Mesendoderm (in vitro differentiated cells): ENCODE results near the gene HIPK3.

Experiments used
- DNase-seq: peaks from one replicate; pipeline ENCODE4 v3.0.0; 2013
- H2AK5ac ChIP-seq: 2 replicates; pipeline ENCODE4 v1.6.1; 2013; ENCODE audit warnings: low read length, inconsistent platforms
- H2BK120ac ChIP-seq: 2 replicates; pipeline ENCODE4 v1.6.1; 2013; ENCODE audit warnings: low read depth, mild to moderate bottlenecking, low read length, moderate library complexity, mixed read lengths
- H2BK15ac ChIP-seq: replicated peaks from 2 replicates; pipeline ENCODE4 v1.6.1; 2013; ENCODE audit warnings: low read depth, mild to moderate bottlenecking, moderate library complexity
- H2BK5ac ChIP-seq: 2 replicates; pipeline ENCODE4 v1.6.1; 2013; ENCODE audit warnings: low read length, inconsistent platforms
- H3K18ac ChIP-seq: 2 replicates; pipeline ENCODE4 v1.6.1; 2013; ENCODE audit warnings: mild to moderate bottlenecking, low read length, mixed read lengths
- H3K23ac ChIP-seq: one replicate; pipeline ENCODE4 v1.6.1; 2013; ENCODE audit warnings: low read length
- H3K27ac ChIP-seq: 2 replicates; pipeline ENCODE4 v1.5.1; 2013; ENCODE audit warnings: low read depth, mild to moderate bottlenecking, inconsistent platforms, low read length, moderate library complexity
- H3K27me3 ChIP-seq: 2 replicates; pipeline ENCODE4 v1.6.1; 2013; ENCODE audit warnings: low read length, control low read depth, mild to moderate bottlenecking, inconsistent platforms; ENCODE audit not compliant: insufficient read depth, poor library complexity
- H3K36me3 ChIP-seq: 2 replicates; pipeline ENCODE4 v1.6.1; 2013; ENCODE audit warnings: low read length, inconsistent platforms; ENCODE audit not compliant: control insufficient read depth, insufficient read depth
- H3K4ac ChIP-seq: one replicate; pipeline ENCODE4 v1.6.1; 2013; ENCODE audit warnings: low read depth, mild to moderate bottlenecking, low read length, moderate library complexity
- H3K4me1 ChIP-seq: 2 replicates; pipeline ENCODE4 v1.6.1; 2013; ENCODE audit warnings: low read depth, low read length, inconsistent platforms; ENCODE audit not compliant: control insufficient read depth
- H3K4me2 ChIP-seq: 2 replicates; pipeline ENCODE4 v1.6.1; 2013; ENCODE audit warnings: low read length
- H3K4me3 ChIP-seq: 2 replicates; pipeline ENCODE4 v1.5.1; 2013; ENCODE audit warnings: mild to moderate bottlenecking, low read length
- H3K56ac ChIP-seq: one replicate; pipeline ENCODE4 v1.6.1; 2013; ENCODE audit warnings: low read length
- H3K79me1 ChIP-seq: 2 replicates; pipeline ENCODE4 v1.6.1; 2013; ENCODE audit warnings: low read length, inconsistent platforms
- H3K79me2 ChIP-seq: 2 replicates; pipeline ENCODE4 v1.6.1; 2013; ENCODE audit warnings: mild to moderate bottlenecking, low read length; ENCODE audit not compliant: control insufficient read depth, insufficient read depth
- H3K9ac ChIP-seq: 2 replicates; pipeline ENCODE4 v1.6.1; 2013; ENCODE audit warnings: low read length, inconsistent platforms
- H4K5ac ChIP-seq: one replicate; pipeline ENCODE4 v1.6.1; 2013; ENCODE audit warnings: low read length
- H4K8ac ChIP-seq: one replicate; pipeline ENCODE4 v1.6.1; 2013; ENCODE audit warnings: low read depth, mild to moderate bottlenecking, control low read depth, low read length, moderate library complexity
- WGBS: extraction: QIAGEN DNeasy Blood & Tissue Kit; methylation state at CpG from one replicate; pipeline ENCODE4 v1.1.7; 2013; ENCODE audit warnings: low lambda C conversion rate, missing lambda C conversion rate; ENCODE audit not compliant: insufficient coverage; ENCODE audit errors: extremely low coverage; 5-methylcytosine and 5-hydroxymethylcytosine counted together

HIPK3 gene

GRCh38 chr11:33376331-33377310, 119.4 kb downstream of the HIPK3 start:
- no CpG with 5 or more reads among the region's 106 CpGs for WGBS
- peak overlapping the region; percentile 69 for H3K18ac ChIP-seq
- peak overlapping the region; percentile 39 for H3K4me3 ChIP-seq
- peak overlapping the region; percentile 65 for H3K4me2 ChIP-seq
- no peaks in the 10 kb centered on the region for H3K36me3 ChIP-seq
- peak overlapping the region; percentile 57 for H3K23ac ChIP-seq
- peaks cover 2% of the 10 kb centered on the region for H3K4me1 ChIP-seq
- H2BK5ac ChIP-seq: no peak overlapping the region
- H3K79me1 ChIP-seq: no peaks in the 10 kb centered on the region
- H2AK5ac ChIP-seq: no peak overlapping the region
- H3K27me3 ChIP-seq: peaks cover 11% of the 10 kb centered on the region
- H4K8ac ChIP-seq: no peak overlapping the region
- H3K27ac ChIP-seq: no peak overlapping the region
- DNase-seq: peak; percentile 16
- peak overlapping the region; percentile 77 for H3K56ac ChIP-seq
- no peak overlapping the region for H4K5ac ChIP-seq
- no peaks in the 10 kb centered on the region for H3K79me2 ChIP-seq
- peak overlapping the region; percentile 62 for H3K9ac ChIP-seq
- no peak overlapping the region for H2BK120ac ChIP-seq
- H3K4ac ChIP-seq: peak overlapping the region; percentile 6
- H2BK15ac ChIP-seq: no peak overlapping the region

DNA sequence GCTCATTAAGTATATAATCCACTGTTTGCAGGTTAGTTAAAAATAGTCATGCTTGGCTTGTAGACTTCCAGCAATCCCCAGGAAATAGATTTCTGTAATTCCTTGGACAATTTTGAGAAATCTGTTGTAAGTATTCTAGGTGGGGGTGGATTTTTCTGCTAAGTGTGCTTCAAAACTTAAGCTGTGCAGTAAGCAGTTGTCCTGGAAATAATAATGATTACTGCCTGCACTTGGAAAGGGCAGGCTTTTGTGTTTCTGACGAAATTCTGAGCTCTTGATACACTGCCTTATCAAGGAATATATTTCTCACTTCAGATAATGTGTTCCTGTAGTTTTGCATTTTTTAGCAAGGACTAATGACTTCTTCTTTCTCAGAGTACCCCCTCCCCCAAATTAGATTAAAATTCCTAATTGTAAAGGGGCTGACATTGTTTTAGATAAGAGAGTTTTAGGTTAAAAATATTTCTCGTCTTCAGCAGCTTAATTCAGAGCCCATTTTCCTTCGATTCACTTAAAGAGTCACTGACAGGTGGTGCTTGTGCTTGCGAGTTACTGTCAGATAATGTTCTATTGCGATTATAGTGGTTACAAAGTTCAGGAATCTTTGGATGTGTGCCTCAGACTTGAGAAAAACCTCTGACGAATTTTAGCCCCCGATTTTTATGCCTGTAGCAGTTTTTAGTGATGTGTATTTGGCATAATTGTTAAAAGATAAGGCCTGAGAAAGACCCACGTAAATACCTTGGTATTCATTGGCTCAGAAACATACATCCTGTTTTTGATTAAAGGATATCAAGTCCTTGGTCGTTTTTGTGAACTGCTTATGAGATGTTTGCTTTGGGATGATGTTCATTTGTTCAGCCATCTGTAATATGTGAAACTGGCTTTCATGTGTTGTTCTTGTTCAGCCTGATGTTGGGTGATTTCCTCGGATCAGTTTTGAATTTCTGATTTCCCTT, 120.5 kb downstream of the HIPK3 start:
- no peak overlapping the region for H2BK15ac ChIP-seq
- peaks cover 2% of the 10 kb centered on the region for H3K4me1 ChIP-seq
- no peak overlapping the region for H2BK5ac ChIP-seq
- no CpG with 5 or more reads among the region's 10 CpGs for WGBS
- H3K27me3 ChIP-seq: peaks cover 11% of the 10 kb centered on the region
- H3K27ac ChIP-seq: no peak overlapping the region
- no peak overlapping the region for H3K23ac ChIP-seq
- H3K4me2 ChIP-seq: no peak overlapping the region
- no peaks in the 10 kb centered on the region for H3K36me3 ChIP-seq
- no peak overlapping the region for H3K9ac ChIP-seq
- no peak overlapping the region for H4K5ac ChIP-seq
- no peaks in the 10 kb centered on the region for H3K79me1 ChIP-seq
- no peak overlapping the region for H3K18ac ChIP-seq
- no peak overlapping the region for H3K4me3 ChIP-seq
- H4K8ac ChIP-seq: no peak overlapping the region
- H3K4ac ChIP-seq: no peak overlapping the region
- H3K56ac ChIP-seq: no peak overlapping the region
- no peak for DNase-seq
- H2AK5ac ChIP-seq: no peak overlapping the region
- no peak overlapping the region for H2BK120ac ChIP-seq
- no peaks in the 10 kb centered on the region for H3K79me2 ChIP-seq

DNA sequence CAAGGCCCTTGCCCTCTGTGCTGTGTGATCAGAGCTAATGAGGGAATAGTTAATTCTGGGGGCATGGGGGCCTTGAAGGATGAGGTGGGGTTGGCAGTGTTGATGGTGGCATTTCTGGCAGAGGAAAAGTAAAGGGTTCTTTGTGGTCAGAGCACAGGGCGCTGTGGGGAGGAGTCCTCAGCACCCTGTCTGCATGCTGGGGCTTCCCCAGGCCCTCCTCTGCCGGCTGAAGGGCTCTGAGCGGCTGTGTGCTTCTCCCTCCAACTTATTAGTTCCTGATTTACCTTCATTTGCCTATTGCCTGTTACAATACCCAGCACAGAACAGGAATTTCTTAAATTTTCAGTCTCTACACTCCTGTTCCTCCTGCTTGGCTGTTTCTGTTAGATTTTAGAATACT, 122.8 kb downstream of the HIPK3 start:
- Histone ChIP-seq H4K5ac (no peak overlapping the region), H3K79me2 (no peaks in the 10 kb centered on the region), H3K27me3 (peaks cover 11% of the 10 kb centered on the region), H3K4me1 (peaks cover 2% of the 10 kb centered on the region), H2BK120ac (no peak overlapping the region), H3K4me3 (no peak overlapping the region), H2AK5ac (no peak overlapping the region), H3K23ac (no peak overlapping the region), H3K4ac (no peak overlapping the region), H3K79me1 (no peaks in the 10 kb centered on the region), H3K36me3 (no peaks in the 10 kb centered on the region), H3K27ac (no peak overlapping the region), H3K9ac (no peak overlapping the region), H3K4me2 (no peak overlapping the region), H2BK5ac (no peak overlapping the region), H3K56ac (no peak overlapping the region), H4K8ac (no peak overlapping the region), H2BK15ac (no peak overlapping the region), H3K18ac (no peak overlapping the region)
- no CpG with 5 or more reads among the region's 3 CpGs for WGBS
- DNase-seq: no peak

DNA sequence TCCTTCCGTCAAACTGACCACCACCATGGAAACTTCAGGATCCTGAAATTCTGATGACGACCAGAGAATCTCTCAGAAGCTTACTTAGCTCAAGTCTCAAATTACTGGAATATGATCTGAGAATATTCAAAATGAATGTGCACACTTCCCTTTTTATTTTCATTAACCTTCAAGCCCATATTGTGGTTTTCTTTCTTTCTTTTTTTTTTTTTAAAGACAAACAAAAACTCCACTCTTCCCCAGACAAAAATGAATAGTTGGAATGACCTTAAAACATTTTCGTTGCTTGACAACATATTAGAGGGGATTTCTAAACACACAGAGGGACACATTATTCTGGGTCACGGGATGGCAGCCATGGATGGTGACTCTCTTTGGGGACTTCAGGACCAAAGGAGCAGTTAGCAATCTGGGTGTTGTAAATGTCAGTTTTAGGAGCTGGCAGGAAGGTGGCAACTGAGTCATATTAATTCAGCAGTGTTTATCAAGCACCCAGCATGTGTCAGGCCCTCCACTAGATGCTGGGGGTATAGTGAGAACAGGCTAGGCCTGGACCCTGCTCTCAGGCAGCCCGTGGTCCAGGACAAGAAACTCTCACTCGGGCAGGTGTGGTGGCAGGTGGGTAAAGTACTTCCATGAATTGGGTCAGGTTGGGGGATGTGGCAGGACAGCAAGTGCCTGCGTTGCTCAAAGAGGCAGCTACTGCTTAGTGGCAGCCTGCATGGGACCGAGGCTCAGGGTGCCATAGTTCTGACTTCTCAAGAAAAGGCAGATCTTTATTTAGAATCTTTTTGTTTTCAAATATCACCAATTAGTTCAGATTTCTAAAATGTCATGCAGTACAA, 126.1 kb downstream of the HIPK3 start:
- Histone ChIP-seq H2BK120ac (no peak overlapping the region), H2AK5ac (no peak overlapping the region), H3K36me3 (no peaks in the 10 kb centered on the region), H3K23ac (no peak overlapping the region), H3K4ac (no peak overlapping the region), H3K56ac (no peak overlapping the region), H3K27ac (no peak overlapping the region), H3K79me1 (no peaks in the 10 kb centered on the region), H3K4me1 (no peaks in the 10 kb centered on the region), H3K18ac (no peak overlapping the region), H3K4me3 (no peak overlapping the region), H3K9ac (no peak overlapping the region), H3K79me2 (no peaks in the 10 kb centered on the region), H2BK5ac (no peak overlapping the region), H4K8ac (no peak overlapping the region), H4K5ac (no peak overlapping the region), H2BK15ac (no peak overlapping the region), H3K4me2 (no peak overlapping the region), H3K27me3 (no peaks in the 10 kb centered on the region)
- no peak for DNase-seq
- no CpG with 5 or more reads among the region's 8 CpGs for WGBS

- Histone ChIP-seq H3K27ac (no peak overlapping the region), H3K4me3 (no peak overlapping the region), H2BK5ac (no peak overlapping the region), H3K9ac (no peak overlapping the region), H3K79me2 (no peaks in the 10 kb centered on the region), H3K27me3 (no peaks in the 10 kb centered on the region), H3K4ac (no peak overlapping the region), H3K56ac (no peak overlapping the region), H2AK5ac (no peak overlapping the region), H3K18ac (no peak overlapping the region), H2BK15ac (no peak overlapping the region), H4K8ac (no peak overlapping the region), H3K23ac (no peak overlapping the region), H3K79me1 (no peaks in the 10 kb centered on the region), H3K4me1 (no peaks in the 10 kb centered on the region), H3K4me2 (no peak overlapping the region), H4K5ac (no peak overlapping the region), H2BK120ac (no peak overlapping the region), H3K36me3 (no peaks in the 10 kb centered on the region)
- no peak for DNase-seq
- no CpG with 5 or more reads among the region's 1 CpG for whole genome bisulfite sequencing
These were observed 126.7 kb downstream of the HIPK3 start for GRCh38 chr11:33383920-33384209.
